ENCODE results near the gene HS6ST1.

HS6ST1 gene

DNA sequence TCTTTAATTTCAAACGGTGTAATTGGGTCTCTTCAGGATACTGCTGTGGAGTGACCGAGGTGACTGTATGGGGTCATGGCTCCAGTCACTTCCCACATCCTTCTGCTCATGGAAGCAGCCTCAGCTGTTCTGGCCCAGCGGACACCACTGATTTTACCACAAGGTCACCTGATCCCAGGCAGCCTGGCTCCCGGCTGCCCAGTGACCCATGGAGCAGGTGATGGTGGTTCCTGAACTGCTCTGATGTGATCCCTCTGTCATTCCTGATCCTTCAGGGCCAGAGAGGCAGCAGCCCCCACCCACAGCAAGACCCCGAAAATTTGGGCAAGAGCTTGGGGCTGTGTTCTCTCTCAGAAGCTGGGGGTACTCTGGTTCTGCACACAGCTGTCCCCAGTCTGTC is 35.5 kb upstream of the HS6ST1 start:
- TF ChIP-seq, protein P1, sequence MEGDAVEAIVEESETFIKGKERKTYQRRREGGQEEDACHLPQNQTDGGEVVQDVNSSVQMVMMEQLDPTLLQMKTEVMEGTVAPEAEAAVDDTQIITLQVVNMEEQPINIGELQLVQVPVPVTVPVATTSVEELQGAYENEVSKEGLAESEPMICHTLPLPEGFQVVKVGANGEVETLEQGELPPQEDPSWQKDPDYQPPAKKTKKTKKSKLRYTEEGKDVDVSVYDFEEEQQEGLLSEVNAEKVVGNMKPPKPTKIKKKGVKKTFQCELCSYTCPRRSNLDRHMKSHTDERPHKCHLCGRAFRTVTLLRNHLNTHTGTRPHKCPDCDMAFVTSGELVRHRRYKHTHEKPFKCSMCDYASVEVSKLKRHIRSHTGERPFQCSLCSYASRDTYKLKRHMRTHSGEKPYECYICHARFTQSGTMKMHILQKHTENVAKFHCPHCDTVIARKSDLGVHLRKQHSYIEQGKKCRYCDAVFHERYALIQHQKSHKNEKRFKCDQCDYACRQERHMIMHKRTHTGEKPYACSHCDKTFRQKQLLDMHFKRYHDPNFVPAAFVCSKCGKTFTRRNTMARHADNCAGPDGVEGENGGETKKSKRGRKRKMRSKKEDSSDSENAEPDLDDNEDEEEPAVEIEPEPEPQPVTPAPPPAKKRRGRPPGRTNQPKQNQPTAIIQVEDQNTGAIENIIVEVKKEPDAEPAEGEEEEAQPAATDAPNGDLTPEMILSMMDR (IDR thresholded peaks at IDR 0.05): no peak
- H3K9me3 Mint-ChIP-seq: peaks cover 54% of the 10 kb centered on the region
- peaks cover 16% of the 10 kb centered on the region for H3K36me3 Mint-ChIP-seq (ENCODE audit: low read depth)
- H3K27me3 Mint-ChIP-seq (ENCODE audit: low read depth, poor library complexity): peaks cover 15% of the 10 kb centered on the region
- peak overlapping the region; percentile 40 for H3K27ac Mint-ChIP-seq
- no peak overlapping the region for H3K4me3 Mint-ChIP-seq
- H3K4me1 Mint-ChIP-seq: peaks cover 21% of the 10 kb centered on the region
- no peak for DNase-seq

DNA sequence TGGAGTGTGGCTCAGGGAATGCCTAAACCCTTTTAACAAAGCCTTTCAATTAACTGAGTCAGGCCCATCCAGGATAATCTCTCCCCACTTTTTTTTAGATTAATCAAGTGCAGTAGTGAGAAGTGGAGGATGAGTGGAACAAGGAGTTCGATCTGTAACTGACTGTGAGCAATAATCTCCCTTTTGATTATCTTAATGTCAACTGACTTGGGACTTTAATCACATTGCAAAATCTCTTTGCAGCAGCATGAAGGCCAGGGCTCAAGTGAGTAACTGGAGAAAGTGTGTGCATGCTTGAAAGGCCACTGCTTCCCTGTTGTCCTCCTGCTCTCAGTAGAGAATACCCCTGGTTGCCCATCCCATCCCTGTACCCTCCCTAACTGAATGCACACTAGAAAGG is 32.1 kb upstream of the HS6ST1 start:
- Mint-ChIP-seq H3K9me3 (peaks cover 39% of the 10 kb centered on the region), H3K4me3 (no peak overlapping the region), H3K36me3 (ENCODE audit: low read depth) (peaks cover 16% of the 10 kb centered on the region), H3K4me1 (peaks cover 38% of the 10 kb centered on the region), H3K27ac (no peak overlapping the region), H3K27me3 (ENCODE audit: low read depth, poor library complexity) (peaks cover 15% of the 10 kb centered on the region)
- DNase-seq: no peak
- TF ChIP-seq, protein P1 (IDR thresholded peaks at IDR 0.05): no peak

DNA sequence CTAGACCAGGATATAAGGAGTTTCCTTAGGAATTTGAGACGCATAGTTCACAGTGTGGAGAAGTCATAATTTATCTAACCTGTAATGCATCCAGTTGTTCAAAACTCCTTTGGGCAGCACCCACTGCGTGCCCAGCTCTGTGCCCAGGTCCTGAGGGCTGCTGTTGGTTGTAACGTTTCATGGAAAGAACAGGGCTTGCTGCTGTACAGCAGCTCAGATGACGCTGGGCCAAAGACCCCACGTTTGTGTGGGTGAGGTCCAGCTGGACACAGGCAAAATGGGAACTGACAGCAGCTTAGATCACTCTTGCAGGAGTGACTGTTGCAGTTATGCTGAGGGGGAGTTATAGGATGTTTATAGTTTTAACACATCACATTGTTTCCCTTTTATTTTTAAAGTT is 30.0 kb upstream of the HS6ST1 start:
- DNase-seq: no peak
- no peak overlapping the region for H3K4me3 Mint-ChIP-seq
- TF ChIP-seq, protein P1 (IDR thresholded peaks at IDR 0.05): no peak
- H3K4me1 Mint-ChIP-seq: peaks cover 23% of the 10 kb centered on the region
- peaks cover 20% of the 10 kb centered on the region for H3K36me3 Mint-ChIP-seq (ENCODE audit: low read depth)
- peaks cover 15% of the 10 kb centered on the region for H3K27me3 Mint-ChIP-seq (ENCODE audit: low read depth, poor library complexity)
- peaks cover 38% of the 10 kb centered on the region for H3K9me3 Mint-ChIP-seq
- H3K27ac Mint-ChIP-seq: no peak overlapping the region

DNA sequence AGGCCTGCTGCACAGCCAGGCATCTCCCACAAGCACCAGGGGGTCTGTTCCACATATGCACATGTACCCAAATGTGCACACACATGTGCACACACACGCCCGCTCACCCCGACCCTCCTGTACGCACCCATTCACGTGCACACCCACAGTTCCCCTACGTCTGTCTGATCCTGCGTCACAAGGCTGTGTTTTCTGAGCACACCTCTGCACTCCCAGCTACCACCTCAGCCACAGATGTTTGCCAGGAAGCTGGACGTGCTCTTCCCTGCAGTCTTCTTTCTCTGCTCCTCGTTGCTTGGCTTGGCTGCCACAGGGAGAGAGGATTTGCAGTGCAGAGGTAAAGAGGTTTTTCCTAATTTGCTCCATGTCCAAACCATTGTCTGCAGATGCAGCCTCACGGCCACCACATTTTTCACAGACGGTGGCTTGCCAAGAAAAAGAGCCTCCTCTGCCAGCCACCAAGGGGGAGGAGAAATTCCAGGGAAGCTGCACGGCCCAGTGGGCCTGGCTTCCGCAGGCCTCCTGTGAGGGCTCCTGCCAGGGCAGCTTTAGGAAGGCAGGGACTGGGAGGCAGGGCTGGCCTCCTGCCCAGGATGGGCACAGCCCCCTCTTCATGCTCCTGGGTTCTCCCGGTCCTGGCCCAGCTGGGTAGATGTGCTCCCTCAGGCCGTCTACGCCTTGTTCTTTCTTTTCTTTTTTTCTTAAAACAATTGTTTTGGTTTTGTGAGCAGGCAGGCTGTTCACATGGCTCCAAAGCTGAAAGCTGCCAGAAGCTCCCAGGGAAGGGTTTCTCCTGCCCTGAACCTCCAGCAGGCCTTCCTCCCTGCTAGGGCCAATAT is 29.3 kb upstream of the HS6ST1 start:
- Mint-ChIP-seq H3K4me3 (peak overlapping the region; percentile 21), H3K27me3 (ENCODE audit: low read depth, poor library complexity) (peaks cover 15% of the 10 kb centered on the region), H3K4me1 (peaks cover 22% of the 10 kb centered on the region), H3K36me3 (ENCODE audit: low read depth) (peaks cover 21% of the 10 kb centered on the region), H3K9me3 (peaks cover 35% of the 10 kb centered on the region), H3K27ac (peak overlapping the region; percentile 21)
- no peak for DNase-seq
- TF ChIP-seq, protein P1 (IDR thresholded peaks at IDR 0.05): no peak

DNA sequence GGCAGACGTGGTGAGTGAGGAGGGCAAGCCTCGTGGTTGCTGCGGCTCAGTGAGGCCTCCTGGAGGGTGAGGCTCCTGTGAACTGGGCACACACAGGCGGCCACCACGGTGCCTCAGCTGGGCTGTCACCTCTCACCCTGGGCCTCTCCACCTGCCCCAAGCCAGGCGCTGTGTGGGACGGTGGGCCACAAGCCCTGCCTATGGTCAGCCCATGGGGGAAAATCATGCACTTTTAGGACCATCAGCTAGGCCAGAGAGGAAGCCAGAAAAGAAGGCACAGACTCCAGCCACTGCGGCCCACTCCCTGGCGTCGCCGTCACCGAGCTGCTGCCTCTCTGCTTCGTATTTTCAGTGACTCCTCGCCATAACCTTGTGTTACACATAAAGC is 28.5 kb upstream of the HS6ST1 start:
- Mint-ChIP-seq H3K4me1 (peaks cover 27% of the 10 kb centered on the region), H3K4me3 (no peak overlapping the region), H3K9me3 (peaks cover 38% of the 10 kb centered on the region), H3K27ac (no peak overlapping the region), H3K36me3 (ENCODE audit: low read depth) (peaks cover 21% of the 10 kb centered on the region), H3K27me3 (ENCODE audit: low read depth, poor library complexity) (peaks cover 18% of the 10 kb centered on the region)
- no peak for DNase-seq
- TF ChIP-seq, protein P1 (IDR thresholded peaks at IDR 0.05): no peak

Data from nephron progenitor cell (in vitro differentiated cells).